Measurements from ENCODE around the gene PBRM1.

PBRM1 gene

DNA sequence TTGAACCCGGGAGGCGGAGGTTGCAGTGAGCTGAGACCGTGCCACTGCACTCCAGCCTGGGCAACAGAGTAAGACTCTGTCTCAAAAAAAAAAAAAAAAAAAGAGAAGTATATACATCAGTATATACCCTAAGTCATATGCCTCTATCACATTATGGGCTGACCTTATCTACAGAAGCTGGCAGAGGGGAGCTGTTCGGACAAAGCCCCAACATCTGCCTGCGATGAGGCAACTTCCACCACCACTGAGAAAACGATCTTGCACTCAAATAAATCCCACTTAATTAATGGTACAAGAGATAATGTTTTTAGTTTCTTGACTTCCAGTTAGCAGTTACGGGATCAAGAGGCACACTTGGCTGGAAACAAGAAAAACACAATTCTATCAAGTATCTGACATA, 17.6 kb upstream of the PBRM1 start:
- H3K27ac ChIP-seq, result peak overlapping the region; percentile 95
- TF ChIP-seq, protein P1, sequence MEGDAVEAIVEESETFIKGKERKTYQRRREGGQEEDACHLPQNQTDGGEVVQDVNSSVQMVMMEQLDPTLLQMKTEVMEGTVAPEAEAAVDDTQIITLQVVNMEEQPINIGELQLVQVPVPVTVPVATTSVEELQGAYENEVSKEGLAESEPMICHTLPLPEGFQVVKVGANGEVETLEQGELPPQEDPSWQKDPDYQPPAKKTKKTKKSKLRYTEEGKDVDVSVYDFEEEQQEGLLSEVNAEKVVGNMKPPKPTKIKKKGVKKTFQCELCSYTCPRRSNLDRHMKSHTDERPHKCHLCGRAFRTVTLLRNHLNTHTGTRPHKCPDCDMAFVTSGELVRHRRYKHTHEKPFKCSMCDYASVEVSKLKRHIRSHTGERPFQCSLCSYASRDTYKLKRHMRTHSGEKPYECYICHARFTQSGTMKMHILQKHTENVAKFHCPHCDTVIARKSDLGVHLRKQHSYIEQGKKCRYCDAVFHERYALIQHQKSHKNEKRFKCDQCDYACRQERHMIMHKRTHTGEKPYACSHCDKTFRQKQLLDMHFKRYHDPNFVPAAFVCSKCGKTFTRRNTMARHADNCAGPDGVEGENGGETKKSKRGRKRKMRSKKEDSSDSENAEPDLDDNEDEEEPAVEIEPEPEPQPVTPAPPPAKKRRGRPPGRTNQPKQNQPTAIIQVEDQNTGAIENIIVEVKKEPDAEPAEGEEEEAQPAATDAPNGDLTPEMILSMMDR (conservative IDR thresholded peaks at IDR 0.05), result no peak

DNA sequence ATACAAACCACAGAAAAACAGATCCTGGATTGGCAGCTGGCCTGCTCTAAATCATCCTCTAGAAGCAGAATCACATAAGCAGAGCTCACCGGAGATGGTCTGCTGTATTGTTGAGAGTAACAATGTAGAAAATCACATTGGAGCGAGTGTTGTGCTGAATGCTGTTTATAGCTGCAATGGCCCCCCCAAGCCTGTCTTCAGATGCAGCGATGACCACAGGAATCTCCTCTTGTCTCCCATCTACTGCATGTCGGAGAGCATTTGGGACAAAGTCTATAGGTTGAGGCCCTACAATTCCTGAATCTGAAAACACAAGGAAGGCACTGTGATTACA, 11.9 kb upstream of the PBRM1 start:
- TF ChIP-seq, protein P1 (conservative IDR thresholded peaks at IDR 0.05), result no peak

DNA sequence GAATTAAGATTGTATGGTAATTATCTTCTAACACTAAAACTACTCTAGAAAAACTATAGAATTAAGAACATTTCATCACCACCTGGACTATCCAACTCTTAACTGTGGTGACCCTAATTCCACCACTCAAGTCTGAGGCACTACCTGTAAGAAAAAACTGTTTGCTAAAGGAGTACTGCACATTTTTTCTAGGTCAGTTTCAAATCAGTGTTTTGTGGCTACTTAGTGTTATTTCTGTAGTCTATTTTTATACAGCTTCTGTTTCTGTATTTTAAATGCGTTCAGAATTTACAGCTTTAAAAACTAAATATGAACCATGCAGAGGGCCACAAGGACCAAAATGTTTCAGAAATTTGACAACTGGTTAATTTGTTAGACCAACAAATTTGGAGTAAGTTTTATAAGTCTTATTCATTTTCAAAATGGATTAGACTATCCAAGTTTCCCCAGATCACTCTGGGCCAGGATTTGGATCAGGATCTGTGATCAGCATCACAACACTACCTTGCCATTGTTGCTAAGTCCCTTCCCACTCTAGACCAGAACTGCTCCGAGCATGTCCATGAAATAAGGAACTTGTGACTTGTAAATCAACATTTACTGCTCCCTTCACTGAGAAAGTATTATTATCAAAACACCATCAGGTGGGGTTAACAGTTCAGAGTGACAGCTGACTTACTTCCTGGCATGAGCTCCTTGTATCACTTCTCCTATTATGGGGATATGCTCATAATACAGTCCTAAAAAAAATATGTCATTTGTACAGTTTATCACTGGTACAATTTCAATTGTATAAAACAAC, 11.3 kb upstream of the PBRM1 start:
- TF ChIP-seq, protein P1 (conservative IDR thresholded peaks at IDR 0.05), result no peak
- peak overlapping the region; percentile 97; the same call in 1 of the 2 replicates for H3K27ac ChIP-seq

More for the DNA sequence above, 11.9 kb upstream of the PBRM1 start:
- H3K27ac ChIP-seq, result peak overlapping the region; percentile 1; the same call in 1 of the 2 replicates

GRCh38 chr3:52695798-52696671, 10.3 kb upstream of the PBRM1 start:
- TF ChIP-seq, protein P1 (conservative IDR thresholded peaks at IDR 0.05), result no peak
- peak overlapping the region; percentile 97; the same call in 1 of the 2 replicates for H3K27ac ChIP-seq

DNA sequence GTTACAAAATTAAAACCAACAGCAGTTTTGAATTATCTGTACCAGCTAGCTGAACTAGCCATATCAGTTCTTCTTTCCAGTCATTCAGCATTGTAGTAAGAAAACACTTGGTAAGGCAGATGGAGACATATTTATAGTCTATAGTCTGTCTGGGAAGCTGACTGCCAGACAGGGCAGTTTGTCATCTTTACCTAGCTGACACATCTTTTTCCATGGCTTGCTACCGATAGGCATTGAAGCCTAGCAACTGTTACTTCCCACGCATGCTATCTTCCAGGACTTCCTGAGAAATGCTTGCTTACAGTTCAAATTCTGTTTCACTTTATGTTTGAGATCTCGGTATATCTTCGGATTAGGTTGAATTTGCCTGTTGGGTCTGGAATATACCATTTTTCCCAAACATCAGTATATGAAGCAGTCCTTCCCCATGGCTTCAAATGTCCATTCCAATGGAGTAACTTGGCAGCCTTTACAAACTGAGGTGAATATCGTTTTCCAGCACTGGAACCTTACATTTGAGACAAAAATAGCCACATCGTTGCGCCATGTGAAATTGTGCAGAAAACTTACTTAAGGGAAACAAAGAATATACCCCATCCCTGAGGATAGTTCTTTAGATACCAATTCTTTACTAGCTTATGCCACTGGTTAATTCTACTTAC, 8.9 kb upstream of the PBRM1 start:
- peak overlapping the region; percentile 97; the same call in 1 of the 2 replicates for H3K27ac ChIP-seq
- TF ChIP-seq, protein P1 (conservative IDR thresholded peaks at IDR 0.05), result no peak

DNA sequence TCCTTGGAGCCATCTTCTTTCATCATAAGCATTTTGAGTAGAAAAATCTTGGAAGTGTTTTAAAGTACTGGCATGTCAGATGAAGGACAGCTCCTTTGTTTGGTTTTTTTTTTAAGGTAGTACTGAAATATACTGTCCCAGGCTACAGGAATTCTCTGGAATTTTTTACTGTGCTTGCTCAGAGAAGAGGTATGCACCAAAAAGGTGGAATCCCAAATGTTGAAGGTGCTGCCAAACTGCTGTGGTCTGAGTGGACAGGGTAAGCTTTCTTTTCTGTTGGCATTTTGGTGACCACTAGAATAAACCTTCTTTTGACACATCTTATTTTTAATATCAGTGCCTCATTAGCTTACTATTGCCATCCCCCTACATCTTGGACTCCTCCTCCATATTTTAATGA, 7.4 kb upstream of the PBRM1 start:
- H3K27ac ChIP-seq, result peak overlapping the region; percentile 97
- TF ChIP-seq, protein P1 (conservative IDR thresholded peaks at IDR 0.05), result no peak

DNA sequence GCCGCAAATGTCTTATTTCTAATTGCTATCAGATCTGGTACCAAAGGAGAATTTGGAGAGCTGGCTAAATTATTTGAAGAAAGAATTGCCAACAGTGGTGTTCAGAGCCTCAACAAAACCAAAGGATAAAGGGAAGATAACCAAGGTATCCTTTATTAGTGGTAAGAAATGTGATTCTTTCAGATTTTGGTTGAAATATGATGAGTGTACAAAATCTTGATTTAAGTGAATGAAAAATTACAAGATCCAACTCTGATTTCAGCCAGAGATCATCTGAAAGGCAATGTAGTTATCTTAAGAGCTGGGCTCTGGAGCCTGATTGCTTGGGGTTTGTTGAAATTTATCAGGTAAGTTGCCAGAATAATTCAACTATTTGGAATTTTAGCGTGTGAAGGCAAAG, 4.8 kb upstream of the PBRM1 start:
- H3K27ac ChIP-seq, result peak overlapping the region; percentile 97
- TF ChIP-seq, protein P1 (conservative IDR thresholded peaks at IDR 0.05), result no peak
